ENCODE results near the gene ZNF749. TPM values are rescaled to one million over a fixed set of nuclear protein-coding genes. Genes with fewer than 3 reads are reported as not detected.

The ZNF749 gene
- 10 to 100 TPM in 4 of 5 donors, 1 to 10 TPM in 1; 8.7 to 13.1 (median 11.9) TPM for polyA plus RNA-seq (ENCODE audit: insufficient read depth in 1 of 5, insufficient read length in 5 of 5, low replicate concordance in 1 of 5)
- long read RNA-seq, donor 1, partial matches to known transcripts = 0 of 7 reads
- long read RNA-seq, donor 1, other reads (novel, unspliced or antisense) = 0 of 7 reads
- long read RNA-seq, donor 2 = 0 reads
- long read RNA-seq, donor 3, transcript ZNF749-203 (2 exons, 677 nt) = major isoform, 5 of 6 reads
- long read RNA-seq, donor 3, partial matches to known transcripts = 0 of 6 reads
- long read RNA-seq, donor 3, other reads (novel, unspliced or antisense) = 0 of 6 reads
- long read RNA-seq, donor 4, partial matches to known transcripts = 0 of 3 reads
- long read RNA-seq, donor 4, other reads (novel, unspliced or antisense) = 0 of 3 reads
- long read RNA-seq, donor 5, partial matches to known transcripts = 0 of 4 reads
- long read RNA-seq, donor 5, other reads (novel, unspliced or antisense) = 0 of 4 reads
- long read RNA-seq, donor 6, transcript ZNF749-203 (2 exons, 677 nt) = major isoform, 5 of 15 reads
- long read RNA-seq, donor 6, partial matches to known transcripts = 0 of 15 reads
- long read RNA-seq, donor 6, other reads (novel, unspliced or antisense) = 7 of 15 reads
- long read RNA-seq, donor 7, partial matches to known transcripts = 0 of 4 reads
- long read RNA-seq, donor 7, other reads (novel, unspliced or antisense) = 0 of 4 reads
- long read RNA-seq, donor 8, partial matches to known transcripts = 0 of 1 reads
- long read RNA-seq, donor 8, other reads (novel, unspliced or antisense) = 0 of 1 reads

DNA sequence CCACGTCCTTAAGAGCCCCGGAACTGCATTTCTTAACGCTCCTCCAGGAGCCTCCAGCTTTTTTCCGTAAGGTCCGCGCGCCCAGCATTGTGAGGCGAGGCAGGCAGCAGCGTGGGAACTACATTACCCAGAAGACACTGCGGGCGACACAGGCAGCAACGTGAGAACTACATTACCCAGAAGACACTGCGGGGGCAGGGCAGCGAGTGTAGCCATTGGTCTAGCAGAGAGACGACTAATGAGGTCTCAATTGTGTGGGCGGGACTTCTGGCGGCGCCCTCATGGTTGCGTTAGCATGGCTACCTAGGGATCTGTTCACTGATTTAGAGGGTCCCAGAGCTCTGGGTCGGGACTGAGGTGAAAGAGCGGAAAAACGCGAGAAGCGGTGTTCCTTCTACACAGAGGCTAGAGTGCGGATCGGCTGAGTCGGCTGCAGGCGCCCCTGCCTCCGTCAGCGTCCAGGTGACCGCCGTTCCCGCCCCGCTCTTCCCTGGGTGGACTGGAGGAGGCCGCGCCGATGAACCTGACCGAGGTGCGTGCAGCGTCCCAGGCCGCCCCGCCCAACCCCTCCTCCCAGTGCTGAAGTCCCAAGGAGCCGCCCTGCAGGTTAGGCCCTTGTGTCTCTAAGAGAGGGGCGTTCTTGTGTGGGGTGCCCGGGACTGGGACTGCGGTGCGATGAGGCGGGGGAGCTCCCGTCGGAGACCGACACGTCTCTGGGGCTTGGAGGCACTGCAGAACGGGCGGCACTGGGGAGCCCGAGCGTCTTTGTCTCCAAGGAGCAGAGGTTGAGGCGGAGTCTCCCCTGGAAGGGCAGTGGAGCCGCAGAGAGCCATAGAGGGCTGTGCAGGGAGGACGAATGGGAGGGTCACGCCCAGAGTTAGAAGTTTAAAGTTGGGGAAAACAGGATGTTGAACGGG lies at the start of gene ZNF749:
Gene ZNF749, plus strand, starts transcription at position 264 of the 917 bp plus-strand sequence. Its CDS starts 254 bp downstream, at position 518.
- peak; percentile 95 to 97 for DNase-seq

DNA sequence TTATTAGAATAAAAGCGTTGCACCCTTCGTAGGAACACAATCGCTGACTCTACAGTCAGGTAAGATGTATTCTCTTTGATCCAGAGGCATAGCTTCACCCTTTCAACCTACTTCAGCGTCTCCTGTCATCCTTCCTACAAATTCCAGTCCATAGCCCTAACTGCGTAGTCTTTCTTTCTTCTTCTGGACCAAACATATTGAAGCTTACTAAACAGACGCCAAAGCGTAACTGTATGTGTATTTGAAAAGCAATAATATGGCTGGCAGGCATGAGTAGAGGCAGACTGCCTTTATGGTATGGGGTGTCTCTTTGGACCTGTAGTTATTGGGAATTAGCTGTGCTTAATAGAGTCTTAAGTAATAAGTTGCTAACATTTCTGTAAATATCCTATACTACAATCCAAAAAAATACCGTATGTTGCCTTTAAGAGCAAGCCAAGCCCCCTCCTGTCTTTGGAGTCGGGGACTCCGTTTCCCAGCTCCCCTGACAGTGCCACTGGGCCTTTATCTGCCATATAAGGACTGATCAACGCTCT lies 45.9 kb upstream of the ZNF749 start:
- DNase-seq = no peak

DNA sequence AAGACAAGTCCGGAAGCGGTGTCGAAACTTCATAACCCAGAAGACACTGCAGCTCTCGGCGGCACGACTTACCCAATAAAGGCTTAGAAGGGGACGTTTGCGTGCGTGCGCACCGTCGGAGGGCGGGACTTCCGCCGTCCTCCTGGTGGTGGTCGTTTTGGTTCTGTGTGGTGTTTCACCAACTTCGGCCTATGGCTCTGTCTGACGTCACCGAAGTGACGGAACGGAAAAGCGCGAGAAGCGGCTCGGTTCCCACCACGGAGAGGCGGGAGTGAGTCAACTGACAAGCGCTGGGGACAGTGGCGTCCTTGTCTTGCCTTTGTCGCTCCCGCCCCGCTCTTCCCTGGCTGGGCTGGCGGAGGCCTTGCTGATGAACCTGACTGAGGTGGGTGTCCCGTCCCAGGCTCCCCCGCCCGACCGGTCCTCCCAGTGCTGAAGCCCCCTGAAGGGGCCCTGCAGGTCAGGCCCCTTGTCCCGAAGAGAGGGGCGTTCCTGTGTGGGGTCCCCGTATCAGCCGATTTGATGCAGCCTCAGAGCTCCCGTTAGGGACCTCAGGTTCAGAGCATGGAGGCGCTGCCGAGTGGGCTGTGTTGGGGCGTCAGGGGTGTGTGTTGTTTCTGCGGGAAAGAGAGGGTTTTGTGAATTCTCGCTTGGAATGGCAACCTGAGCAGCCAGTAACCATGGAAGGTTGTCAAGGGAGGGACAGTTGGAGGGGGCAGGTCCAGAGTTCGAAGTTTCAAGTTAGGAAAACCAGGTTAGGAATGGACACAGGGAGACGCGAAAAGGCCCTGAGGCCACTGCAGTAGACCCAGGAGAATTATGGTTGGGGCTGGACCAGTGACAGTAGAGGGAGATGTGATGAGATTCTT lies 45.2 kb upstream of the ZNF749 start, which contains the start of gene ZNF548:
Gene ZNF548, plus strand, starts transcription at position 125 of the 869 bp plus-strand sequence. Its CDS starts 246 bp downstream, at position 371.
- peak; percentile 96 to 98 for DNase-seq

DNA sequence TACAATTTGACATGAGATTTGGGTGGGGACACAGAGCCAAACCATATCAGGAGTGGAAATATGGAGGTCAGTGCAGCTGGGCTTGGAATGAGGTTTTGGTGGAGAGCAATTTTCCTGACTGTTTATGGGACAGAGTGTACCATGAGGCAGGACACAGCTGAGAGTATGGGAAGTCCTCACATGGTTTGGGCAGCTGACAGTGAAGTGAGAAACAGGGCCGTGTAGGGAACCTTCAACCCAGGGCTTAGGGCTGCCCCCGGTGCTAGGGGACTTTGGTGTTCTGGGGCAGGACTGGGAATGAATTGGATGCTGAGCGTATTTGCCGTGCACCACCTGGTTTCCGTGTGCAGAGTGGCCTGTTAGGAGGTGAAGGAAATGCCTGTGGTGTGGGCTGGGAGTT lies 39.4 kb upstream of the ZNF749 start:
- DNase-seq = no peak

DNA sequence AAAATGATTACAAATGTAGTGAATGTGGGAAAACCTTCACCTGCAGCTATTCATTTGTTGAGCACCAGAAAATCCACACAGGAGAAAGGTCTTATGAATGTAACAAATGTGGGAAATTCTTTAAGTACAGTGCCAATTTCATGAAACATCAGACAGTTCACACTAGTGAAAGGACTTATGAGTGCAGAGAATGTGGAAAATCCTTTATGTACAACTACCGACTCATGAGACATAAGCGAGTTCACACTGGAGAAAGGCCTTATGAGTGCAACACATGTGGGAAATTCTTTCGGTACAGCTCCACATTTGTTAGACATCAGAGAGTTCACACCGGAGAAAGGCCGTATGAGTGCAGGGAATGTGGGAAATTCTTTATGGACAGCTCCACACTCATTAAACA lies 36.3 kb upstream of the ZNF749 start:
- DNase-seq = no peak

DNA sequence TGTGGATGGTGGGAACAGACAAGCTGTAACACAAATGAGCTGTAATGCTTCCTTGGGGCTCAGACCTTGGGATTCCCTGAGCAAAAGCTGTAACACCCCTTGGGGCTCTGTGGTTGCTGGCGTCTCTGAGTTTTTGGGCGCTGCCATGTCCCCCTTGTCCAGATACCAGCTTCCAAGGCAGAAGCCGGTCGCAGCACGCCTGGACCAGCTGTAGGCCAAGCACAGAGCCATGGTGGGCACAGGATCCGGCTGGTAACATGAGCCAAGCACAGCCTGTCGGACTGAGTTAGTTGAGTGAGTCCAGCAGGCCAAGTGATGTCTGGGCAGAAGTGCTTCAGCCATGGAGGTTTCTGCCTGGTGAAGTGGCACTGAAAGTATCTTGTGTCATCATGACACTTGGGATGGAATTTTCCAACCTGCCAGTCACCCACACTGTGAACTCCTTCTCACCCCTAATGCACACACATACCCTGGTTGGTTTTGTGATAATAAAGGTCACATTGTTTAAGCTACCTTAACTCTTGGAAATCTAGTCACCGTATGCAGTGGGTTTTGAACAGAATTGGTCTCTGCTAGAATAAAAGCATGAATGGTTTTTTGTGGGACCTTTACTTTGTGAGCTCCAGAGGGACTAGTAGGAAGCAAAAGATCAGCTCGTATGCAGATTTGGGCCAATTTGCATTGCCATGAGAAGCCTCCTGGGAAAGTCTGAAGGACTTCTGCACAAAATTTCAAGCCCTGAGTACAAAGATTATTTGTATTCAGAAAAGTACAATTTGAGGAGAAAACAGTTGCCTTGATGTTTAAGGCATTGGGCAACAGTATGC lies 31.2 kb upstream of the ZNF749 start:
- DNase-seq = no peak

DNA sequence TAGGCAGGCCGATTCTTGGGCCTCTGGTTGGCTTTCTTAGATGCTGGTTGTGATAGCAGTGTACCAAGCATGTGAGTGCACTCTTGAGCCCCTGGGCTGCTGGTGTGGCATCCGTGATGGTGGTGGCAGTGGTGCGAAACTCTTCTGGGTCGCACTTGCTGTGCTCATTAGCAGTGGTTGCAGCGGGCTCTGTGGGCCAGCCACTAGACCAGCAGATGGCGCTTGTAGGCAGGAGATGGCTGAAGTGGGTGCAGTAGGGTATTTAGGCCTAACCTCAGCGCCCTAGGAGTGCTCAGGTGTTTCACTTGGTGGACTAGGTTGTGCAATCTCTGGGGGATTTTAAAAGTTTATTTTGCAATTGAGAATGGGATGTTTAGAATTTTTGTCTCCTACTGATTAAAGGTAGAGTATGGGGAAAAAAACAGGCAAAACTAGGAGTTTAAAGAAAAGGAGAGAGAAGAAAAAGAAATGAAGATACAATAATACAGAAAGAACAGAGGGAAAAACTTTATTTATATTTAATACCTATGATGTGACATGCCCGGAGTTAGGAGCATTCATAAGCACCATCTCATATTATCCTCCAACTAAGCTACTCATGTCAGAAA lies 28.5 kb upstream of the ZNF749 start:
- peak; percentile 49 to 55 for DNase-seq

DNA sequence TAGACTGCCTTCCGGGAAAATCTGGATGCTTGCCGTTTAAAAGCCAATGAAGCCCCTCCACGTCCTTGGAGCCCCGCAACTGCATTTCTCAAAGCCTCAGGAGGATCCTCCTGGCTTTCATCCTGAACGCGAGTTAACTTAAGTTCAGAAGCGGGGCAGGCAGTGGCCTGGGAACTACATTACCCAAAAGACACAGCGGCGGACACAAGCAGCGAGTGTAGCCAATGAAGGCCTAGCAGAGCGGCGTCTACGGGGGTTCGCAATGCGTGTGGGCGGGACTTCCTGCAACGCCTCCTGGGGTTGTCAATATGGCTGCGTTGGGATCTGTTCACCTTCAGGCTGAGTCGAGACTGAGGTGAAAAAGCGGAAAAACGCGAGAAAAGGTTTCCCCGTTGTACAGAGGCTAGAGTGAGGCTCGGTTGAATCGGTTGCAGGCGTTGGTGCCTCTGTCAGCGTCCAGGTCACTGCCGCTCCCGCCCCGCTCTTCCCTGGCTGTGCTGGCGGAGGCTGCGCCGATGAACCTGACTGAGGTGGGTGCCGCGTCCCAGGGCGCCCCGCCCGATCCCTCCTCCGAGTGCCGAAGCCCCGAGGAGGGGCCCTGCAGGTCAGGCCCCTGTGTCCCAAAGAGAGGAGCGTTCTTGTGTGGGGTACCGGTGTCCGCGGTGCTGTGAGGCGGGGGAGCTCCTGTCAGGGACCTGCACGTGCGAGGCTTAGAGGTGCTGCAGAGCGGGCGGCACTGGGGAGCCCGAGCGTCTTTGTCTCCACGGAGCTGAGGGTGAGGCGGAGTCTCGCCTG lies 24.1 kb upstream of the ZNF749 start, which contains the start of gene ZNF17:
Gene ZNF17, plus strand, starts transcription at position 285 of the 795 bp plus-strand sequence. CDS start 2,455 bp downstream, outside the sequence.
- DNase-seq = peak; percentile 86 to 89

DNA sequence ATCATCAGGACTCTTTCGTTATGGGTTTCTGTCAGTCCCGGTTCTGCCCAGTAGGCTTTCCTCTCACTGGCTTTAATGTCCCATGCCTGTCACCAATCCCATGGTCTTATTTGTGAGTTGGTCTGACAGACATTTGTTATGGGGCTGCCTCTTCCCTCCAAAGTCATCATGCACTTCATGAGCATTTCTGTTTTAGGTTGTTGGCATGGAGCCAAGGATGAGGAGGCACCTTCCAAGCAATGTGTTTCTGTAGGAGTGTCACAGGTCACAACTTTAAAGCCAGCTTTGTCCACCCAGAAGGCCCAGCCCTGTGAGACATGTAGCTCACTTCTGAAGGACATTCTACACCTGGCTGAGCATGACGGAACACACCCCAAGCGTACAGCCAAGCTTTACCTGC lies 15.7 kb upstream of the ZNF749 start:
- DNase-seq = no peak

DNA sequence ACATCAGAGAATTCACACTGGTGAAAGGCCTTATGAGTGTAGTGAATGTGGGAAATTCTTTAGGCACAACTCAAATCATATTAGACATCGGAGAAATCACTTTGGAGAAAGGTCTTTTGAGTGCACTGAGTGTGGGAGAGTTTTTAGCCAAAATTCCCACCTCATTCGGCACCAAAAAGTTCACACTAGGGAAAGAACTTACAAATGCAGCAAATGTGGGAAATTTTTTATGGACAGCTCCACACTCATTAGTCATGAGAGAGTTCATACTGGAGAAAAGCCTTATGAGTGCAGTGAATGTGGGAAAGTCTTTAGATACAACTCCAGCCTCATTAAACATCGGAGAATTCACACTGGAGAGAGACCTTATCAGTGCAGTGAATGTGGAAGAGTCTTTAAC lies 14.1 kb upstream of the ZNF749 start:
- DNase-seq = no peak

DNA sequence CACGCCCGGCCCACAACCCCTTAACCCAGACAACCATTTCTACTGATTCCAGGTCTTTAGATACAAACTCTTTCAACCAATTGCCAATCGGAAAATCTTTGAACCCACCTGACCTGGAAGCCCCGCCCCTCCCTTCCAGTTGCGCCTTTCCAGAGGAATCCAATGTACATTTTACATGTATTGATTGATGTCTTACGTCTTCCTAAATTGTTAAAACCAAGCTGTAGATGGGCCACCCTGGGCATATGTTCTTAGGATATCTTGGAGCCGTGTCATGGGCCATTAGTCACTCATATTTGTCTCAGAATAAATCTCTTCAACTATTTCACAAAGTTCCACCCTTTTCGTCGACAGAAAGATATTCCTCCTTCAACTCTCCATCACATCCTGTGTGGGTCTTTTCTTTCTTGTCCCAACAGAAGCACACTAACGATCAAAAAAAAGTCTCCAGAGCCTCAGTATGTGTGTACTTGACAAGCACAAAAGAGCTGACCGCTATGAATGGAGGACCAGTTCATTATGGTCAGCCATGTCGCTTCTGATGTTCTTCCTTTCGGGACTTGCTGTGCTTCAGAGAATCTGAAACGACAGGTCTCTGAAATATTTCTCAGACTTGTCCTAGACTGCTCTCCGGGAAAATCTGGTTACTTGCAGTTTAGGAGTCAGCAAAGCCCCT lies 601 bp upstream of the ZNF749 start:
- DNase-seq = no peak

DNA sequence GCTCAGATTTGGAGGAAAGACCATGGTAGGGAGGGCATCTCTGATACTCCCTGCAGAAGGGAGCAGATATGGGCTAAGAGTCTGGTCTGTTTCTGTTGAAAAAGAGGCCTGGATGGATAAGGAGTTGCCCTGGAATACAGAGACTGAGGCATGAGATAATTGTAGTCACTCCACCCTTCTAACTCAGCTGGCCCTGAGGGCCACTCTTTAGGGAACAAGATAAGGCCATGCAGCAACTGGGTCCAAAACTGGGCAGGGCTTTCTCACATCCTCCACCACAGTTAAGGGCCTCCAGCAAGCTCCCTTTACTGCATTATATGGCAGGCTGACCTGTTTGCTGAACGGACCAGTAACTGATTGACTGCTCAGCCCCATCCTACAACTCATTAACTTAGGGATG lies 1.3 kb downstream of the ZNF749 start:
- no peak for DNase-seq

DNA sequence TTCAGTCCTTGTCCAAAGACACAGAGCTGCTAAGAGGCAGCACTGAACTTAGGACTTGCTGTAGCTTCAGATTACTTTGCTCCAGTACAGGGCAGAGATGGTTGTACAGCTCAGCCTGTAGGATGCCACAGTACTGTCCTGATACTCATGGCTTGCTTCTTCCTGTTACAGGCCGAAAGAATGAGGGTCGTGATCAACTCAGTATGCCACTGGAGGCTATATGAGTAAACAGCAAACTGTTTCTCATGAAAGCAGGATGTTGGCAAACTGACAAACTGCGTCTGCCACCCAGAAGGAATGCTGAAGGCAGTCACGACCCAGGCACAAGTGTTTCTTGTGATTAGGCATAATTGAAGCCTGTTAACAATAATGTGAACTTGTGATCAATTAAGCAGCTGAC lies 2.8 kb downstream of the ZNF749 start:
- no peak for DNase-seq

DNA sequence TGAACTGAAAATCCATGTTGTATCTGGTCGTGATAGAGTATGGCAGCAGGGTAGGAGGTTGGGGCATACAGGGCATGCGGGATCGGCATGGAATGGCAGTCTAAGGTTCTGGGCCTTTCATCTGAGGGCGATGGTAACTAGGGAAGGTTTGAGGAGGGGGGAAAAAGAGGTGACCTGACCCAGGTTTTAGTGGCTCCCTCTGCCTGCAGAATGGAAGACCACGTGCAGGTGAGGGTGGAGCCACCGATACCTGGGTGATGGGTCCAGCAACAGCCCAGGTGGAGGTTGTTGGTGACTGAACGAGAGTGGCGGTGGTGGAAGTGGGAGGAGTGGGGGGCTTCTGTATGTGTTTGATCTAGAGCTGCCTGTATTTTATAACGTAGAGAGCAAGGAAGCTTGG lies 3.8 kb downstream of the ZNF749 start:
- DNase-seq = no peak

DNA sequence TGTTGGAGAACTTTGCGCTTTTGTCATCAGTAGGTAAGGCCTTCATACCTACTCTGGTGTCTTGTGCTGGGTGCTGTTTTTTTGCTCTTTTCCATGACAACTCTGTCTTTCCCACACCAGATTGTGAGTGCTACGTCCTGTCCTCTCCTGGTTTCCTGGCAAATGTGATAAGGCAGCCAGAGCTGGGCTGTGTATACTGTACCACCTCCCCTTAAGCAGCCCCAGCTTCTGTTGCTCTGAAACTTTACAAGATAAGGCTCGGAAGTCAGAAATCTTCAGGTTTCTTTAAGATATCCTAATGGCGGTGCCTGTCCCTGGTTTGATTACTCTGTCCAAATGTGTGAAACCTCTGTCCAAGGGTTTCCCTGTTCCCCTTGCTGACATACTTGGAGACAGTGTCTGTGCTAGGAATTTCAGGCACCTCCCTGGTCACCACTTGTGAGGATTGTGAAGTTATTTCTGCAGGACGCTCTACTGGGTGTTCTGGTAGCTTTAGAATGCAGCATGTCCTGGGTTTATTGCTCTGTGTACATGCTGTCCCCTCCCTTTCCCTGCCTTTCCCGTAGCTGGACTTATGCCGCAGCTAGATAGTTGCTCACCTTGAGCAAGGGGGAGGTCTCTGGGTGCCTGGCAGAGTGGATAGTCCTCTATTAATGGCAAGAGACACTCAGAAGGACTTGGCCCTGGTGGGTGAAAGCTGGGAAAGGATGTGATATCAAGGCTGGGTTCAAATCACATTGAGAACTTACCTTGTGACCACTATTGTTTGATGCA lies 7.0 kb downstream of the ZNF749 start:
- no peak for DNase-seq

DNA sequence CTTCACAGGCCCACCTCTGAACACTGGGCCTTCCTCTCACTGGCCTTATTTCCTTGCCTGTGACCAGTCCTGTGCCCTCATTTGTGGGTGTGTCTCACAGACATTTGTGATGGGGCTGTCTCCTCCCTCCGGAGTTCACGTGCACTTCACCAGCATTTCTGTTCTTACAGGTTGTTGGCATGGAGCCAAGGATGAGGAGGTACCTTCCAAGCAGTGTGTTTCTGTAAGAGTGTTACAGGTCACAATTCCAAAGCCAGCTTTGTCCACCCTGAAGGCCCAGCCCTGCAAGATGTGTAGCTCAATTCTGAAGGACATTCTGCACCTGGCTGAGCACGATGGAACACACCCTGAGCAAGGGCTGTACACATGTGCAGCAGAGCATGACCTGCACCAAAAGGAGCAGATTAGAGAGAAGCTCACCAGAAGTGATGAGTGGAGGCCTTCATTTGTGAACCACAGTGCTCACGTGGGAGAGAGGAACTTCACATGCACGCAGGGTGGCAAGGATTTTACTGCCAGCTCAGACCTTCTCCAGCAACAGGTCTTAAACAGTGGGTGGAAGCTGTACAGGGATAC lies 8.1 kb downstream of the ZNF749 start:
- no peak for DNase-seq

All from right lung (tissue), 10 donors.